ENCODE data around the gene PLEKHA3.

The PLEKHA3 gene

GRCh38 chr2:178478439-178479274 is 1.6 kb upstream of the PLEKHA3 start, which contains the start of gene FKBP7:
Gene FKBP7, minus strand, starts transcription at chr2:178478600. Its CDS starts 101 bp downstream, at chr2:178478499.
- intact Hi-C loops (cut with DNase I): loop anchor here (1.0 kb wide), 1 partner anchor 27 kb away; the partner anchor contains the start of genes PJVK and PRKRA

DNA sequence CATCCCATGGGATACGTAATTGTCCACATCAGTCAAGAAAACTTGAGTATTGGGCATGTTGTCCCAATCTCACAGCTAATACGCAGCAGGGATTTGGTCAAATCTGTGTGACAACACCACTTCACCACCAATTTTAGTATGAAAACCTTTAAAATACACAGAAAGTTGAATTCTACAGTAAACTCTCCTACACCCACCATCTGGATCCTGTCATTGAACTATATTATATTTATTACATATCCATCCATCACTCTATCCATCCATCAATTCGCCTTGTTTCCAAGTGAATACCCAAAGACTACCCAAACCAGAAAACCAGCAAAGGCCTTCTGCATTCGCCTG is 1.0 kb upstream of the PLEKHA3 start:
- DNase-seq: no peak
- intact Hi-C loops (cut with DNase I): no loop called here

More at GRCh38 chr2:178478439-178479274, 1.6 kb upstream of the PLEKHA3 start, which contains the start of gene FKBP7:
- DNase-seq: peak; percentile 81 to 98 (median 91)

DNA sequence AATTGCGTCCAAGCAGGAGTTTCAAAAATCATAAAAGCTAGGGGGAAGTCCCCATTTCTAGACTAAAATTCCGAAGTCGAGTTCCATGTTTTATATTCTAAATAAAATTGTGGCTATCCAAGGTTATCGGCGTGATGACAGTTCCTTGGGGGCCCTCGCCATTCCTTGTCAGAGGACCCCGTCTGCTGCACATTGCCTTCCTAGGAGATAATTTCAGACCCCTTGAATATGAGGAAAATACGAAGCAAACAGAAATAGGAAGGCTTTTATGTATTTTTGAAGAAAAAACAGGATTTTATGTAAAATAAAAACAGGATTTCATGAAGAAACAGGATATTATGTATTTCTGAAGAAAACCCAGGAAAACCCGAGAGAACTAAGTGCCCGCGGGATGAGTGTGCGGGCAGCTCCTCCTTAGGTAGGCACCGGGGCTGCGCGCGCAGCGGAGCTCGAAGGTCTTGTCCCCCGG is 465 bp upstream of the PLEKHA3 start:
- DNase-seq: no peak
- intact Hi-C loops (cut with DNase I): no loop called here

DNA sequence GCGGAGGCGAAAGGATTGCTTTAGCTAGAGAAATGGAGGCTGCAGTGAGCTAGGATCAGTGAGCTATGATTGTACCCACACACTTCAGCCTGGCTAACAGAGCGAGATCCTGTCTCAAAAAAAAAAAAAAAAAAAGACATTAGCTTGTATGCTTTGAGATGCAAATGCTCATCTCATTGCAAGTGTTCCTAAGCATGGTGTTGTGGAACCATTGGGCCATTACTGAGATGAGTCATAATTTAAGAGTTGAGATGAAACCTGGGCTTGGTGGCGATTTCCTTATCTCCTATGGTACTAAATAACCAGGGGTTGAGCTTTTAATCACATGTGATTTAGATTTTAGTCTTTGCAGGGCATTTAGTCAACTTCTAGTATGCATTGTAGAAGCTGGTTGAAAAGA is 2.2 kb downstream of the PLEKHA3 start:
- DNase-seq: no peak
- intact Hi-C loops (cut with DNase I): no loop called here

GRCh38 chr2:178484245-178485041 is 4.2 kb downstream of the PLEKHA3 start:
- DNase-seq: peak in 2 of 10 donors; percentile 35 to 39
- intact Hi-C loops (cut with DNase I): no loop called here

GRCh38 chr2:178485356-178485755 is 5.1 kb downstream of the PLEKHA3 start:
- intact Hi-C loops (cut with DNase I): no loop called here
- no peak for DNase-seq

DNA sequence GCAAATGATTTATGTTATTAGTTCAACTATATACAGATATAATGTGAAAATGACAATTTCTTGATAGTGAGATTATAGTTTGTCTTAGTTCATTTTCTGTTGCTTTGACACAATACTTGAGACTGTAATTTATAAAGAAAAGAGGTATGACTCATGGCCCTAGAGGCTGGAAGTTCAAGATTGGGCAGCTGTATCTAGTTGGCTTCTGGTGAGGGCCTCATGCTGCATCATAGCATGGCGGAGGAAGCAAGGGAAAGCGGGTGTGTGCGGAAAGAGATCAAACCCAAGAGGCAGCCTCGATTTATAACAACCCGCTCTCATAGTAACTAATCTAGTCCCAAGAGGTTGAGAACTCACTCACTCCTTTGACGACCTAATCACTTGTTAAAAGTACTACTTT is 11.4 kb downstream of the PLEKHA3 start:
- no peak for DNase-seq
- intact Hi-C loops (cut with DNase I): no loop called here

- DNase-seq: no peak
These were observed 15.8 kb downstream of the PLEKHA3 start for GRCh38 chr2:178496049-178496448.

GRCh38 chr2:178498137-178498536 is 17.9 kb downstream of the PLEKHA3 start:
- intact Hi-C loops (cut with DNase I): no loop called here

More at GRCh38 chr2:178496049-178496448, 15.8 kb downstream of the PLEKHA3 start:
- intact Hi-C loops (cut with DNase I): no loop called here

DNA sequence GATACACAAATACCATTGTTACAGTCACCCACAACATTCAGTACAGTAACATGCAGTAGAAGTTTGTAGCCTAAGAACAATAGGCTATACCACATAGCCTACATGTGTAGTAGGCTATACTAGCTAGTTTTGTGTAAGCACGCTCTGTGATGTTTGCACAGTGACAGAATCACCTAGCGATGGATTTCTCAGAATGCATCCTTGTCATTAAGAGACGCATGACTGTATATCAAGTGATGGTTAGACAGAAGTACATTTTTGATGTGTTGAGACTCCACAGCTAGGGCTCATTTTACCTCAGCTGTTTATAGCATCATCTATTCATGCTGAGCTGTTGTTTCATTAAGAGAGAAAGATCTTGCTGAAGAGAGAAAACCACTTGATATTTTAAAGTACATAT is 19.4 kb downstream of the PLEKHA3 start:
- no peak for DNase-seq
- intact Hi-C loops (cut with DNase I): no loop called here

More at GRCh38 chr2:178498137-178498536, 17.9 kb downstream of the PLEKHA3 start:
- no peak for DNase-seq

- DNase-seq: no peak
- intact Hi-C loops (cut with DNase I): no loop called here
These were observed 22.5 kb downstream of the PLEKHA3 start for GRCh38 chr2:178502751-178503150.

DNA sequence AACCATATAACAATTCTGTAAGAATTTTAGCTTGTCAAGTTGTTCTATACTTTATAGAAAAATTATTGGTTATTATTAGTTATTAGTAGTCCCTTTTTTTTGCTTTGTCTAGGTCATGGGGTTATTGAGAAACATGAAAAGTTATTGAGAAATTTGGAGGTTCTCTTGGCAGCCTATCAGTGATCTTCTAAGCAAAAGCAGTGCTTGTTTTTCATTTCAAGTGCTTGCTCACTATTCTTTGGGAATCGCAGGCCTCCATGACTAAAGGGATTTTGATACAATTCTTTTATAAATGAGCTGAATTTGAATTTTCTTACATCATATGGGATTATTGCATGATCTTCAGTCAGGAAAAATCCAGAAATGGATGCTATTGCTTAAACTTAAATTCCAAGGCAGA is 25.8 kb downstream of the PLEKHA3 start:
- intact Hi-C loops (cut with DNase I): no loop called here

DNA sequence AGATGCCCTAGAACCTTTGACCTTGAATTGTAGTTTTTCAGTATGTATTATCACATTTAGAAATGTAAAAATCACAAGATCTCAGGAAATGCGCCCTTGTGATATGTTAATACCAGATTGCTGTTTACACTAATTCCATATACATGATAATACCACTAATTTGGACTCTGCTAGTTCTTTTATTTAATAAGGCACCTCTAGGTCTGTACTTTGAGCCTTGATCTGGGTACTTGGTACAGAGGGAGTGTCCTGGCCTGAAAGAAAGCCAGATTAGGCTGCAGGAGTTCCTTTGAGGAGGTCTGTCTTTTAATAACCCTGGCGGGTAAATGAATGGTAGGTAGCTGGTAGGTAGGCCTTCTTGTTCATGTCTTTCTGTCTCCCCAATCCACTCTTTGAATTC is 26.3 kb downstream of the PLEKHA3 start:
- intact Hi-C loops (cut with DNase I): no loop called here
- no peak for DNase-seq

More for the DNA sequence above, 25.8 kb downstream of the PLEKHA3 start:
- no peak for DNase-seq

GRCh38 chr2:178506949-178507348 is 26.7 kb downstream of the PLEKHA3 start:
- DNase-seq: no peak
- intact Hi-C loops (cut with DNase I): no loop called here

- intact Hi-C loops (cut with DNase I): no loop called here
- DNase-seq: no peak
These were observed 28.4 kb downstream of the PLEKHA3 start for GRCh38 chr2:178508646-178509045.

DNA sequence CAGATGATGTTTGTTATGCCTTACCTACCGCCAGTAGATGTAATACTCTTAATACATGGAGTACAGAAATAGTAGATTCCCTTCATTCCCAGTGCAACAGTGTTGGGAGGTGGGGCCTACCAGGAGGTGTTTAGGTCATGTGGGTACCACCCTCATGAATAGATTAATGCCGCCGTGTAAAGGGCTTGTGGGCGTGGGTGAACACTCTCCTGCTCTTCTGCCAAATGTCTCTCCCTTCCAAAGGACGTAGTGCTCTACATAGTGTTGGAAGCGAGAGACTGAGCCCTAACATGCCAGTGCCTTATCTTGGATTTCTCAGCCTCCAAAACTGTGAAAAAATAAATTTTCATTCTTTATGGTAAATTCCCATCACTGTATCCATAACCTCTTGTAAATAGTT is 30.1 kb downstream of the PLEKHA3 start:
- DNase-seq: no peak
- intact Hi-C loops (cut with DNase I): no loop called here

DNA sequence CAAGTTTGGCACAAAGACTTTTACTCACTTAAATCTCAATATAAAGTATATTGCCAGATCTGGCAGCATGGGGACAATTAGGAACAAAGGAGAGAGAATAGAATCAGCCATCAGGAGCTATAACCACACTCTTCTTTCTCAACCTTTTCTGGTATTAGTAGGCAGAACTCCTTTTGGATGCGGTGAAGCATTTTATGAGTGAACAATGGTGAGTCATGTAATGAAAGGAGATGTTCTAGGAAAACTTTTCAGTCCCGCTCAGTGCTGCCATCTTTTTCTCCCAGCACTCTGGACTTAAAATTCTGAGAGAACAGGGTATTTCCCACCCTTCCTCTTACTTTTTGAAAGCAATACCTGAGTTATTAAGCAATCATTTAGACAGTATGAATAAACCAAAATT is 32.2 kb downstream of the PLEKHA3 start:
- DNase-seq: no peak
- intact Hi-C loops (cut with DNase I): no loop called here

GRCh38 chr2:178513876-178514275 is 33.6 kb downstream of the PLEKHA3 start:
- no peak for DNase-seq
- intact Hi-C loops (cut with DNase I): no loop called here

DNA sequence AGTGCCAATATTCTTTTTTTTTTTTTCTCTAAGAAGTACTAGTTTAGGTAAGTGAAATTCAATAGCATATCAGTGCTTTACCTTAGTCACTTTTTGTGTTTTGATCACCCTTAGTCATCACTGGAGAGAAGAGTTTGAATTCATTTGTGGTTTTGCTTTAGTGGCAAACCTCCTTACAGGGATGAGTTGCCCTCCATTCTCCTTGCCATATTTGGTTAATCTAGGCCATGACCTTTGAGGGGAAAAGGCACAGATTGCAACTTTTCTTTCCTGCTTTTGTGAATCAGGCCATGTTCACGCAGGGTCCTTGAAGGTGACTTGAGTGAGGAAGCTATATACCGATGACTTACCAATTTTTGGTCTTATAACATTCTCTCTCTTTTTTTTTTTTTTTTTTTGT is 34.4 kb downstream of the PLEKHA3 start:
- intact Hi-C loops (cut with DNase I): no loop called here

DNA sequence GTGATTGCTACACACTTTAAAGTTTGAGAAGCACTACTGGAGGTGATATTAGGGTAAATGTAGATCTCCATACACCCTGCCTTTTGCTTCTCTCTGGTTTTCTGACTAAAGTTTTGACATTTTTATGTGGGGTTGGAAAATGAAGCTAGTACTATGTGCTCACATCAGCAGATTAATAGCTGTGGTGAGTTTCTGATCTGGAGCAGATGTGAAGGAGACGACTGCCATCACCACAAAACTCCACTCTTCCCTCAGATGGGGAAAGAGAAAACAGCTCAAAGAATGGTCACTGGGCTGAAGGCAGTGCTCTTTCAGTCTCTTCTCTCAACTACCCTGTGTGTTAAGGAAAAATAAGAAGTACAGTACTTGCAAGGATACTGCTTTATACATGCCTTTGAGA is 37.2 kb downstream of the PLEKHA3 start:
- no peak for DNase-seq
- intact Hi-C loops (cut with DNase I): no loop called here

More for the DNA sequence above, 34.4 kb downstream of the PLEKHA3 start:
- DNase-seq: no peak

Measured in posterior cingulate gyrus (tissue), 11 donors.